IMR-90 (cell line): Measurements from ENCODE around the gene CDKL5.

Experiments used
- BHLHE40 ChIP-seq: fragments of 150-350 bp; IDR thresholded peaks from 2 replicates; pipeline ENCODE4 v1.6.1; 2016; ENCODE audit warnings: mild to moderate bottlenecking, low read depth, low read length
- MAFK ChIP-seq: IDR thresholded peaks from 2 replicates; pipeline ENCODE4 v1.6.1; 2012; ENCODE audit warnings: low read depth, low read length, improper control_type of control experiment
- MXI1 ChIP-seq: IDR thresholded peaks from 2 replicates; pipeline ENCODE4 v1.6.1; 2012; ENCODE audit warnings: low read depth, mild to moderate bottlenecking, low read length, moderate library complexity, borderline replicate concordance
- POLR2A ChIP-seq: IDR thresholded peaks from 2 replicates; pipeline ENCODE4 v1.6.1; 2012; ENCODE audit warnings: mild to moderate bottlenecking, low read depth, low read length
- RFX5 ChIP-seq: IDR thresholded peaks from 2 replicates; pipeline ENCODE4 v1.8.0; 2012; ENCODE audit warnings: low read depth, mild to moderate bottlenecking, low read length, moderate library complexity
- TF ChIP-seq, protein P1 (sequence below): conservative IDR thresholded peaks from 2 replicates; pipeline ENCODE4 v1.5.1; 2012; ENCODE audit warnings: mild to moderate bottlenecking, low read depth, low read length, improper control_type of control experiment
- TF ChIP-seq, protein P2 (sequence below): fragments of 150-350 bp; IDR thresholded peaks from 2 replicates; pipeline ENCODE4 v1.6.1; 2017; ENCODE audit warnings: mild to moderate bottlenecking, antibody characterized with exemption, low read length, low read depth

DNA sequence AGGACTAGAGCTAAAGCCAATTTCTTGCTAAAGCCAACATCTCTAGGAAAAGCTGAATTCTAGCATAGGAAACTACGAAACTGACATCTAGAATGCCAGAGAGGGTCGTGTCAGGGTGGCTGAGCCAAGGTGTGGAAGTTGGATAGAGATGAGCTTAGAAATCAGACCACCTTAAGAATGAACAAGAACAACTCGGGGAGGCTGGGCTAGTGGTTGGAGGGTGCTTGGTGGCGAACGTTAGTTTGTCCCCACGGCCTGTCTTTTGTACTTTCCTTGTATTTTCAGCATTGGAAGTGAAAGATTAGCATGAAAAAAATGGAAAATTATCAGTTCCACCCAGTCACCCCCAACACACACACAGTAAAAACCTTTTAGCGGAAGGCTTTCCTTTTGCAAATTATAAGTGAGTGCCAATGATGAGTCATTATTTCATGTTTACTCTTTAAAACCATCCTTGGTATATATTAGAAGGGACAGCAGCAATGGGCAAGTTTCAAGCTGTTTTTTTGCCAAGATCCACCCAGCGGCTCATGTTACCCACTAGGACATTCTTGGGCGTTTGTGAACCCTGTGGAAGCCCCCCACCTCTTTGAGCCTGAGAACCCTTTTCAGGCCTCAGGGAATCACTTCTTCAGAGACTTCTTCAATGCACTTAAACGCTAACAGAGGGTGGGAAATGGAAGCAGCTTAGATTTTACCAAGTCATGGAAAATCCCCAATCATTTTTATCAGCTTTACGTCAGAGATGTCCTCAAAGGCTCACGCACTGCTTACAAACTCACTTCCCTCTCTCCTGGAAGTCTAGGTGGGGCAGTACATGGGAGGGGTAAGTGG, 277.2 kb downstream of the CDKL5 start:
- TF ChIP-seq BHLHE40 (no peak), MXI1 (no peak), POLR2A (no peak), RFX5 (no peak), MAFK (no peak)
- TF ChIP-seq, protein P1, sequence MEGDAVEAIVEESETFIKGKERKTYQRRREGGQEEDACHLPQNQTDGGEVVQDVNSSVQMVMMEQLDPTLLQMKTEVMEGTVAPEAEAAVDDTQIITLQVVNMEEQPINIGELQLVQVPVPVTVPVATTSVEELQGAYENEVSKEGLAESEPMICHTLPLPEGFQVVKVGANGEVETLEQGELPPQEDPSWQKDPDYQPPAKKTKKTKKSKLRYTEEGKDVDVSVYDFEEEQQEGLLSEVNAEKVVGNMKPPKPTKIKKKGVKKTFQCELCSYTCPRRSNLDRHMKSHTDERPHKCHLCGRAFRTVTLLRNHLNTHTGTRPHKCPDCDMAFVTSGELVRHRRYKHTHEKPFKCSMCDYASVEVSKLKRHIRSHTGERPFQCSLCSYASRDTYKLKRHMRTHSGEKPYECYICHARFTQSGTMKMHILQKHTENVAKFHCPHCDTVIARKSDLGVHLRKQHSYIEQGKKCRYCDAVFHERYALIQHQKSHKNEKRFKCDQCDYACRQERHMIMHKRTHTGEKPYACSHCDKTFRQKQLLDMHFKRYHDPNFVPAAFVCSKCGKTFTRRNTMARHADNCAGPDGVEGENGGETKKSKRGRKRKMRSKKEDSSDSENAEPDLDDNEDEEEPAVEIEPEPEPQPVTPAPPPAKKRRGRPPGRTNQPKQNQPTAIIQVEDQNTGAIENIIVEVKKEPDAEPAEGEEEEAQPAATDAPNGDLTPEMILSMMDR: no peak
- TF ChIP-seq, protein P2, sequence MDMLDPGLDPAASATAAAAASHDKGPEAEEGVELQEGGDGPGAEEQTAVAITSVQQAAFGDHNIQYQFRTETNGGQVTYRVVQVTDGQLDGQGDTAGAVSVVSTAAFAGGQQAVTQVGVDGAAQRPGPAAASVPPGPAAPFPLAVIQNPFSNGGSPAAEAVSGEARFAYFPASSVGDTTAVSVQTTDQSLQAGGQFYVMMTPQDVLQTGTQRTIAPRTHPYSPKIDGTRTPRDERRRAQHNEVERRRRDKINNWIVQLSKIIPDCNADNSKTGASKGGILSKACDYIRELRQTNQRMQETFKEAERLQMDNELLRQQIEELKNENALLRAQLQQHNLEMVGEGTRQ: no peak
